Stimulated activated CD4-positive, alpha-beta T cell treated with anti-CD3 and anti-CD28 coated beads, Interleukin-12 subunit alpha, Interleukin-12 subunit beta, amount 100 ng/mL, for 48 hours (primary cell): Measurements from ENCODE around the gene LONP1.

ENCODE experiments used
- DNase-seq, 3 donors: peaks; one replicate each; pipeline ENCODE4 v3.0.0-alpha.2; 2020; ENCODE audit warnings: low read depth in 2 of 3, low spot score in 1 of 3

Gene LONP1

DNA sequence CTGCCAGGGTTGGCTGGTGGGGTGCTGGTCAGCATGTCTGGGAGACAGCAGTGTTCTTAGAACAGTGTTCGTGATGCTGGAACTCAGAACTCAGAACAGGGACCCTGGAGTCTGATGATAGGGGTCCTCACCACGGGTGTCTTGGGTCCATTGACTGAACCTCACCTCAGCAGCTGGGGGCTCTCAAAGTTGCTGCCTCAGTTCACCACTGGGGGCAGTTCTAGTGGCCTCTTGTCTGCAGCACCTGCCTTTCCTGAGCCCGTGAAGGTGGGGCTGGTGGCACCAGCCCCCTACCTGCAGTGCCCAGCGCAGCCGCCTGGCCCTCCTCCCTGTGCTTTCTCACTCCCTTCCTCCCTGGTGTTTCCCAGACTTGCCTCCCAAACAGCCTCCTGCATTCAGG, 68.6 kb downstream of the LONP1 start:
- DNase-seq: no peak

DNA sequence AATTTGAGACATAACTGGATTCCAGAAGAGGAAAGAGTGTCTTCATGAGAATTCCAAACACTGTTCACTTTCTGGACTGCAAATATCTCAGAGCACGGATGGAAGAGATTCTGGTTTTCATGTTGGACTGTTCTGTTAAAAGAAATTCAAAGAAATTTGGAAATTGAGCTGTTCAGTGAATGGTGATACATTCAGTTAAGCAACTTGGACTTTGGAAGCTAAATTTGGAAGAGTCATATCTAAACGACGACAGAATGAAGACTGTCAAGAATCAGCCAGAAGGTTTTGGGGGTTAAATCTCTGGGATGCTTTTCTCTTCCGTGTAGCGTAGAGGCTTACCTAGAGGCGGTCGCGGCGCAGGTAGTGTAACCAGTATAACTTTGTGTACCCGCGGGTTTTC, 71.5 kb downstream of the LONP1 start:
- DNase-seq: no peak

DNA sequence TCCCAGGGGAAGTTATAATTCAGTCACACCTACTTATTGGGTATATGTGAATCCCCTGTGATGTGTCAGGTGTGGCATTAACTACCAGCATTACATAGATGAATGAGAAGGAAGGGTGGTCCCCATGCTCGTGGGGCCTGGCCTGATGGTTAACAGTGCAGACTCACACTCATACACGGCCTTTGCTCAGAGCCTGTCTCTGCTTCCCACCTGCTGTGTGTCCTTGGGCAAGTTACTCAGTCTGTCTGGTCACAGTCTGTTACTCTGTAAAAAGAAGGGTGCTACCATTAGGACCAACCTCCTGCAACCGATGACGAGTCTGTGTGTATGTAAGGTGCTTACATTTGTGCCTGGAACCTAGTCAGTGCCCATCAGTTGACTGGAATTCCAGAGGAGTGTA, 73.2 kb downstream of the LONP1 start:
- no peak for DNase-seq

DNA sequence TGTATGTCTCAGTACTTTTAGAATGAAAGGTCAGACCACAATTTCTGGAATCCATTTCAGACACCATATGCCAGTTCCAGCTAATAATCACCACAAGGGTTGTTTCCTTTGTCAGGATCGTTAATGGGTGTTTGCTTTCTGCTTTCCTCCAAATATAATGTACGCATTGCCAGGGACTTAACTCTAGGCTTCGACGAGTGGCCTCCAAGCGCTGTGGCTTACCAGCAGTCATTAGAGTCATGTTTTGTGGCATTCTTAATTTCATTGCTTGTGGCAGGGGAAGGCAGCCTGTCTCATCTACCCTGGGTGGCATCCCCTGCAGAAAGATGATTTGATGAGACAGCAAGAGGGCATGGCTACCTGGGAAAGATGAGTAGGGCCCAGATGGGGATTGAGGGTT, 74.5 kb downstream of the LONP1 start:
- DNase-seq: no peak

DNA sequence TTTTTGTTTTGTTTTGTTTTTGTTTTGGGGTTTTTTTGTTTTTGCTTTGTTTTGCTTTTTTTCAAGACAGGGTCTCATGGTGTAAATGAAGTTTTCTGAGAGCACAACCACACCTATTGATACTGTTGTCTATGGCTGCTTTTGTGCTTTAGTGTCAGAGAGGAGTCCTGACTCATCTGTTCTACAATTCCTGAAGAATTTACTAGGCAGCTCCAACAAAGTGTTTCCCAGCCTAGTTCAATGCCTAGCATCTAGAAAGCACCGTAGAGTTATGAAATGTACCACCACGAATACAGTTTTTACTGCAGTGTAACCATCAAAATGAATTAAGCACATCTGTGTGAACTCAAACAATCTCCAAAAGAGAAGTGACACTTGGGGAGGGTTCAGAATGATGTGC, 75.9 kb downstream of the LONP1 start:
- no peak for DNase-seq

DNA sequence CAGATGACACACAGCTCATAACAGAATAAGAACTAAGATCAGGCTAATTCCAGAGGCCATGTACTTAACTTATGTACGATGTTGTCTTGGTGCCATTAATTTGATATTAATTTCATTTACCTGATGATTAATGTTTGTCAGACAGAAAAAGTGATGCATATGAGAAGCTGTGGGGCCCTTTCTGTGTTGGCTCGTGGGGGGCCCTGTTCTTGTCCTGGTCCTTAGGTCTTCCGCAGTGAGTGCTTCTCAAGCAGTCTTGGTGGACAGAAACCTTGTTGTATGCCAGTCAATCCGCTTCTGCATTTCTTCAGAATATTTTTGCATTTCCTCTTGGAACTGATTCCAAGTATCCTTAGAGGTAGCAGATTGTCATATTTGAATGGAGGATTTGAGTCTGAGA, 76.9 kb downstream of the LONP1 start:
- DNase-seq: no peak

DNA sequence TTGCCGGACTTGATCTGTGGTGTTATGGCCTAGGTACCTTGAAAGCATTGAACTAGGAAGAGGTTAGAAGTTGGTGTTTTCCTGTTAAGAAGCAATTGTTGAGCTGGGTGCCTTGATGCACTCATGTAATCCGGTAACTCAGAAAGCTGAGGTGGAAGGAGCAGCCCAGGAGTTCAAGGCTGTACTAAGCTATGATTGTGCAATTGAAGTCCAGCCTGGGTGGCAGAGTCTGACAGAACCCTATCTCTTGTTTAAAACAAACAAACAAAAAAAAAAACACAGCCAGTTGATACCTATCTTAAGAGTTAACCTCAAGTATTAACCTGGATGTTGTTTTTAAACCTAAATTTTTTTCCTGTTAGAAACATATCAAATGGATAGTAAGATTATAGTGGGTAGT, 77.7 kb downstream of the LONP1 start:
- DNase-seq: no peak
